ENCODE results near the gene BCL11A. TPM values are rescaled to one million over a fixed set of nuclear protein-coding genes. Genes with fewer than 3 reads are reported as not detected.

The BCL11A gene
- total RNA-seq, 1 experiment from 2014 or later = 91.4 TPM

- H3K4ac ChIP-seq (ENCODE audit: low read depth, low read length) = no peak overlapping the region
- no peak overlapping the region for H3K27ac ChIP-seq (ENCODE audit: insufficient read length, low read depth, low read length)
- H3K23ac ChIP-seq (ENCODE audit: insufficient read length, low read depth, low read length) = no peak overlapping the region
- H4K8ac ChIP-seq (replicated peaks; ENCODE audit: insufficient read length, low read depth, low read length) = no peak overlapping the region
- DNase-seq = no peak
- Mint-ChIP-seq H3K9me3 (no peaks in the 10 kb centered on the region), H3K27me3 (ENCODE audit: low read depth) (no peaks in the 10 kb centered on the region), H3K36me3 (ENCODE audit: insufficient read depth in 1 of 3, low read depth in 3 of 3) (peaks cover 7 to 58% (median 34%) of the 10 kb centered on the region in 3 experiments; a peak in 6 of 7 replicates), H3K27ac (peak overlapping the region in 1 of 3 experiments; percentile 71; a peak in 1 of 7 replicates), H3K4me3 (no peak overlapping the region), H3K4me1 (peaks cover 68 to 77% of the 10 kb centered on the region in 2 experiments)
- no CpG with 5 or more reads among the region's 1 CpG for WGBS (ENCODE audit: extremely low coverage, insufficient read length, low lambda C conversion rate)
- H3T11ph ChIP-seq (ENCODE audit: low read length) = no peak overlapping the region
- H3K9me3 ChIP-seq (ENCODE audit: control insufficient read depth, low read depth, low read length) = no peaks in the 10 kb centered on the region
- no peak overlapping the region for H2BK5ac ChIP-seq (ENCODE audit: insufficient read length, low read length)
- H3K14ac ChIP-seq (ENCODE audit: insufficient read depth, low read length) = no peak overlapping the region
- H4K20me1 ChIP-seq (ENCODE audit: control insufficient read depth, insufficient read depth, insufficient read length) = no peaks in the 10 kb centered on the region
- peaks cover 11% of the 10 kb centered on the region for H3K79me1 ChIP-seq (ENCODE audit: insufficient read depth, low read depth, low read length, poor library complexity, severe bottlenecking)
- H4K5ac ChIP-seq (ENCODE audit: insufficient read length, low read depth, low read length) = no peak overlapping the region
- no peak overlapping the region for H3K9ac ChIP-seq (ENCODE audit: extremely low read depth, insufficient read length, low read length)
- no peak overlapping the region for H2BK120ac ChIP-seq (ENCODE audit: low read depth, low read length, poor library complexity, severe bottlenecking)
- no peak overlapping the region for H2AK5ac ChIP-seq (ENCODE audit: insufficient read length, low read length)
- no peak overlapping the region for H2BK20ac ChIP-seq (ENCODE audit: low read depth, low read length, poor library complexity, severe bottlenecking)
- no peaks in the 10 kb centered on the region for H3K23me2 ChIP-seq (ENCODE audit: insufficient read length, low read depth, low read length, poor library complexity, severe bottlenecking)
- H3K4me2 ChIP-seq (ENCODE audit: insufficient read depth, insufficient read length, low read length) = no peak overlapping the region
- no peak overlapping the region for H3K56ac ChIP-seq (ENCODE audit: insufficient read length, low read depth, low read length)
- no peak for TF ChIP-seq CTCF (conservative IDR thresholded peaks at IDR 0.05)
- H3K18ac ChIP-seq (ENCODE audit: insufficient read length, low read depth, low read length) = no peak overlapping the region
- no peak overlapping the region for H2BK12ac ChIP-seq (ENCODE audit: insufficient read length, low read depth, low read length)
- H3K79me2 ChIP-seq (ENCODE audit: insufficient read depth, low read length) = peaks cover 4% of the 10 kb centered on the region; the same call in 1 of the 2 replicates
- H3K4me1 ChIP-seq (ENCODE audit: insufficient read depth, low read length) = peaks cover 7% of the 10 kb centered on the region
- H3K27me3 ChIP-seq (ENCODE audit: insufficient read depth, low read length) = no peaks in the 10 kb centered on the region
- no peak overlapping the region for H2AFZ ChIP-seq (ENCODE audit: low read length)
- H2BK15ac ChIP-seq (ENCODE audit: low read depth, low read length) = no peak overlapping the region
- H4K91ac ChIP-seq (ENCODE audit: insufficient read length, low read depth, low read length) = no peak overlapping the region
These were observed 67.4 kb downstream of the BCL11A start for GRCh38 chr2:60486067-60486466.
